ENCODE measurements around the gene DKK3.

The DKK3 gene

GRCh38 chr11:12009617-12010321, 1.3 kb upstream of the DKK3 start:
- DNase-seq (ENCODE audit: extremely low read depth, insufficient read length) = no peak
- TF ChIP-seq CTCF (IDR thresholded peaks at IDR 0.05; ENCODE audit: insufficient read depth, low read length, poor library complexity, severe bottlenecking) = no peak
- no peak overlapping the region for H3K4me3 ChIP-seq (replicated peaks; ENCODE audit: low read depth, low read length)
- no peaks in the 10 kb centered on the region for H3K36me3 ChIP-seq (ENCODE audit: control insufficient read depth, insufficient read depth, low read length)
- peaks cover 10% of the 10 kb centered on the region for H3K27me3 ChIP-seq (replicated peaks; ENCODE audit: control insufficient read depth, insufficient read depth, low read length)

- Histone ChIP-seq H3K4me3 (replicated peaks; ENCODE audit: low read depth, low read length) (no peak overlapping the region), H3K27me3 (replicated peaks; ENCODE audit: control insufficient read depth, insufficient read depth, low read length) (peaks cover 10% of the 10 kb centered on the region), H3K36me3 (ENCODE audit: control insufficient read depth, insufficient read depth, low read length) (no peaks in the 10 kb centered on the region)
- no peak for TF ChIP-seq CTCF (IDR thresholded peaks at IDR 0.05; ENCODE audit: insufficient read depth, low read length, poor library complexity, severe bottlenecking)
- DNase-seq (ENCODE audit: extremely low read depth, insufficient read length) = no peak
Observed at GRCh38 chr11:12008790-12009616, 577 bp upstream of the DKK3 start.

GRCh38 chr11:12007230-12007593, 1.2 kb downstream of the DKK3 start:
- Histone ChIP-seq H3K4me3 (replicated peaks; ENCODE audit: low read depth, low read length) (no peak overlapping the region), H3K36me3 (ENCODE audit: control insufficient read depth, insufficient read depth, low read length) (no peaks in the 10 kb centered on the region), H3K27me3 (replicated peaks; ENCODE audit: control insufficient read depth, insufficient read depth, low read length) (peaks cover 10% of the 10 kb centered on the region)
- TF ChIP-seq CTCF (IDR thresholded peaks at IDR 0.05; ENCODE audit: insufficient read depth, low read length, poor library complexity, severe bottlenecking) = no peak
- no peak for DNase-seq (ENCODE audit: extremely low read depth, insufficient read length)

- Histone ChIP-seq H3K36me3 (ENCODE audit: control insufficient read depth, insufficient read depth, low read length) (no peaks in the 10 kb centered on the region), H3K27me3 (replicated peaks; ENCODE audit: control insufficient read depth, insufficient read depth, low read length) (peaks cover 10% of the 10 kb centered on the region), H3K4me3 (replicated peaks; ENCODE audit: low read depth, low read length) (no peak overlapping the region)
- DNase-seq (ENCODE audit: extremely low read depth, insufficient read length) = no peak
- no peak for TF ChIP-seq CTCF (IDR thresholded peaks at IDR 0.05; ENCODE audit: insufficient read depth, low read length, poor library complexity, severe bottlenecking)
Observed at GRCh38 chr11:12006552-12007229, 1.7 kb downstream of the DKK3 start.

- no peak for DNase-seq (ENCODE audit: extremely low read depth, insufficient read length)
- Histone ChIP-seq H3K27me3 (replicated peaks; ENCODE audit: control insufficient read depth, insufficient read depth, low read length) (peaks cover 10% of the 10 kb centered on the region), H3K4me3 (replicated peaks; ENCODE audit: low read depth, low read length) (no peak overlapping the region), H3K36me3 (ENCODE audit: control insufficient read depth, insufficient read depth, low read length) (no peaks in the 10 kb centered on the region)
- TF ChIP-seq CTCF (IDR thresholded peaks at IDR 0.05; ENCODE audit: insufficient read depth, low read length, poor library complexity, severe bottlenecking) = no peak
Observed at GRCh38 chr11:12005476-12005875, 3.0 kb downstream of the DKK3 start.

Measured in GM06990 (cell line).